OCI-LY3 (cell line): Measurements from ENCODE around the gene GNAS-AS1.

Experiments used
- H2AFZ ChIP-seq: fragments of 200-600, 300-600 bp; shearing (Covaris generic); 2 replicates; pipeline ENCODE4 v1.6.0; 2014; ENCODE audit warnings: antibody characterized with exemption, low read depth, low read length
- H3K27ac ChIP-seq: fragments of 200-600, 300-600 bp; sonication (generic); 2 replicates; pipeline ENCODE4 v1.5.1; 2014; ENCODE audit warnings: mild to moderate bottlenecking, low read length, moderate library complexity, mixed read lengths
- H3K27me3 ChIP-seq: fragments of 200-600, 300-600 bp; sonication (generic); 2 replicates; pipeline ENCODE4 v1.6.1; 2014; ENCODE audit warnings: low read depth, low read length, mixed read lengths
- H3K36me3 ChIP-seq: fragments of 200-600, 300-600 bp; sonication (generic); replicated peaks from 2 replicates; pipeline ENCODE3; 2014; ENCODE audit warnings: low read depth, low read length, mixed read lengths
- H3K4me1 ChIP-seq: fragments of 300-600, 200-600 bp; sonication (generic); 2 replicates; pipeline ENCODE4 v1.6.1; 2014; ENCODE audit warnings: low read length, mixed read lengths
- H3K4me2 ChIP-seq: fragments of 200-600, 300-600 bp; sonication (generic); 2 replicates; pipeline ENCODE4 v1.6.1; 2014; ENCODE audit warnings: low read length, mixed read lengths
- H3K4me3 ChIP-seq: fragments of 300-600, 200-600 bp; sonication (generic); 2 replicates; pipeline ENCODE4 v1.5.1; 2014; ENCODE audit warnings: antibody characterized with exemption, mild to moderate bottlenecking, low read length, moderate library complexity
- H3K79me2 ChIP-seq: fragments of 300-600, 200-600 bp; shearing (Covaris generic); 2 replicates; pipeline ENCODE4 v1.6.1; 2014; ENCODE audit warnings: mild to moderate bottlenecking, low read length, mixed read lengths
- H3K9ac ChIP-seq: fragments of 300-600, 200-600 bp; shearing (Covaris generic); 2 replicates; pipeline ENCODE4 v1.6.0; 2014; ENCODE audit warnings: mild to moderate bottlenecking, low read length, moderate library complexity
- H3K9me3 ChIP-seq: fragments of 200-600, 300-600 bp; shearing (Covaris generic); 2 replicates; pipeline ENCODE4 v1.6.1; 2014; ENCODE audit warnings: low read length, mixed read lengths; ENCODE audit not compliant: insufficient read depth
- H4K20me1 ChIP-seq: fragments of 200-600, 300-600 bp; sonication (generic); 2 replicates; pipeline ENCODE4 v1.6.1; 2016; ENCODE audit warnings: low read length, mixed read lengths; ENCODE audit not compliant: insufficient read depth
- EZH2phosphoT487 ChIP-seq: fragments of 200-600 bp; shearing (Covaris generic); IDR thresholded peaks from 2 replicates; pipeline ENCODE4 v1.6.1; 2018; ENCODE audit warnings: antibody characterized with exemption, mixed run types, low read depth
- TF ChIP-seq, protein P1 (sequence below): fragments of 200-600, 300-600 bp; sonication (generic); IDR thresholded peaks from 2 replicates; pipeline ENCODE4 v1.5.1; 2014; ENCODE audit warnings: antibody characterized with exemption, low read length, low read depth

GNAS-AS1 gene

DNA sequence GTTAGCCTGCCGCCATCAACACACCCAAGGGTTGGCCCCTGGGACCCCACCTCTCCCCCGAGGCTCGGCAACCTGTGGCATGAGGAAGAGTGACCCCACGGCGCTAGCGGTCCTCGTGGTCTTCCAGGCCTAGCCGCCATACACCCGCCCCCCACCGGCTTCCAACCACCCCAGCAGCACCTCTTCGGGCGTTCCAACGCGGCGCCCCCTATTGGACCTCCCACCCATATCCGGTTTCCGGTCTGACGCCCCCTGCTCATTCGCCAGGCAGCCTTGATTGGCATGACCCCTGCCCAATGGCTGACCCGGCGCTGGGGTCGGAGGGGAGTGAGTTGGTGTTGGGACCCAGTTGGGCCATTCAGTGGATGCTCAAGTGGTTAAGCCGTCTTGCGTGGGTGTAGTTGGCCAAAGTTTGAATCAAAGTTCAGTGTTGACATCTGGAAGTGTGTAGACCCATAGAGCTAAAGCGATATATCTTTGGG is at the start of gene GNAS-AS1:
Gene GNAS-AS1, minus strand, starts transcription at position 210 of the 482 bp plus-strand sequence.
- peaks cover 2% of the 10 kb centered on the region for H3K36me3 ChIP-seq
- peaks cover 14% of the 10 kb centered on the region; the same call in 1 of the 2 replicates for H3K27me3 ChIP-seq
- no peaks in the 10 kb centered on the region for H4K20me1 ChIP-seq
- H3K79me2 ChIP-seq, result peaks cover 32% of the 10 kb centered on the region
- H2AFZ ChIP-seq, result peak within 1 kb of the TSS; percentile 69; the same call in 1 of the 2 replicates
- TF ChIP-seq EZH2phosphoT487, result no peak
- TF ChIP-seq, protein P1, sequence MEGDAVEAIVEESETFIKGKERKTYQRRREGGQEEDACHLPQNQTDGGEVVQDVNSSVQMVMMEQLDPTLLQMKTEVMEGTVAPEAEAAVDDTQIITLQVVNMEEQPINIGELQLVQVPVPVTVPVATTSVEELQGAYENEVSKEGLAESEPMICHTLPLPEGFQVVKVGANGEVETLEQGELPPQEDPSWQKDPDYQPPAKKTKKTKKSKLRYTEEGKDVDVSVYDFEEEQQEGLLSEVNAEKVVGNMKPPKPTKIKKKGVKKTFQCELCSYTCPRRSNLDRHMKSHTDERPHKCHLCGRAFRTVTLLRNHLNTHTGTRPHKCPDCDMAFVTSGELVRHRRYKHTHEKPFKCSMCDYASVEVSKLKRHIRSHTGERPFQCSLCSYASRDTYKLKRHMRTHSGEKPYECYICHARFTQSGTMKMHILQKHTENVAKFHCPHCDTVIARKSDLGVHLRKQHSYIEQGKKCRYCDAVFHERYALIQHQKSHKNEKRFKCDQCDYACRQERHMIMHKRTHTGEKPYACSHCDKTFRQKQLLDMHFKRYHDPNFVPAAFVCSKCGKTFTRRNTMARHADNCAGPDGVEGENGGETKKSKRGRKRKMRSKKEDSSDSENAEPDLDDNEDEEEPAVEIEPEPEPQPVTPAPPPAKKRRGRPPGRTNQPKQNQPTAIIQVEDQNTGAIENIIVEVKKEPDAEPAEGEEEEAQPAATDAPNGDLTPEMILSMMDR, result no peak
- peak within 1 kb of the TSS; percentile 66 for H3K9ac ChIP-seq
- H3K4me3 ChIP-seq, result peak within 1 kb of the TSS; percentile 83
- H3K9me3 ChIP-seq, result no peaks in the 10 kb centered on the region
- no peak within 1 kb of the TSS for H3K27ac ChIP-seq
- peaks cover 4% of the 10 kb centered on the region for H3K4me1 ChIP-seq
- peak within 1 kb of the TSS; percentile 60 for H3K4me2 ChIP-seq

DNA sequence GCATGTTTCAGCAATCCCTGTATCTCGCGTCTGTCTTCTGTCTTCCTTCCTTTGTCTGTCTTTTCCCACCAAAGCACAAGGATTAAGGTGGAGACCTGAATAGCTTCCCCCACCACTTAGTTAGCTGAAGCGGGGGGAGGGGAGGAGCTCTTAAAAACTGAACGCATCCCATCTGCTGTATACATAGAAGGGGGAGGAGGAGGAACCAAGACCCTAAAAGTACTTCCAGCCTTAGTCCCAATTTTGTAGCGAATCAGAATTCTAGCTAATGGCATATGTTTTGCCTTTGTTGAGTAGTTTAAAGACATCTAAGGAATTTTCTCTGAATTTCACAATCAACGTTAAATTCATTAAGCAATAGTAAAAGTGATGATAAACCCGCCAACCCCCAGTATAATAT is 49.7 kb upstream of the GNAS-AS1 start:
- Histone ChIP-seq H4K20me1 (peaks cover 82% of the 10 kb centered on the region), H2AFZ (no peak overlapping the region), H3K27me3 (no peaks in the 10 kb centered on the region), H3K9me3 (no peaks in the 10 kb centered on the region), H3K27ac (no peak overlapping the region), H3K9ac (no peak overlapping the region), H3K79me2 (peaks cover 94% of the 10 kb centered on the region), H3K4me3 (no peak overlapping the region), H3K4me2 (no peak overlapping the region), H3K4me1 (peaks cover 17% of the 10 kb centered on the region), H3K36me3 (peaks cover 92% of the 10 kb centered on the region)
- TF ChIP-seq, protein P1, result no peak
- no peak for TF ChIP-seq EZH2phosphoT487

DNA sequence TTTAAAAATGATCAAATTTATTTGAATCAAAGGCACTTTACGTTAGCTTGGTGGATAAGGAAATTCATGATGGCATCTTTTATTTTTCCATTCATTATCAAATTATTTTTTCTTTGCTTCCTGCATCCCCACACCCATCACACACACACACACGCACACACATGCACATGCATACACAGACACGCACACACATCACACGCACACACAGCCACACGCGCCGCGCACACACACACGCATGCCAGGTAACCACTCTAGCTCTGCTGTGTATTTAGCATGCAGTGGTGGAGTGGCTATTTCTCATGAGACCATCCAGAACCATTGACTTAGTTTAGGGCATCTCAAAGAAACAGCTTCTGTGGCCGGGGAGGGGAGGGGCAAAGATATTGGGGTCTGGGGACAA is 48.8 kb upstream of the GNAS-AS1 start:
- H3K4me3 ChIP-seq, result no peak overlapping the region
- peaks cover 95% of the 10 kb centered on the region for H3K79me2 ChIP-seq
- H4K20me1 ChIP-seq, result peaks cover 91% of the 10 kb centered on the region
- H3K4me1 ChIP-seq, result peaks cover 18% of the 10 kb centered on the region
- H3K4me2 ChIP-seq, result no peak overlapping the region
- no peaks in the 10 kb centered on the region for H3K27me3 ChIP-seq
- H3K9ac ChIP-seq, result no peak overlapping the region
- no peak for TF ChIP-seq EZH2phosphoT487
- H3K27ac ChIP-seq, result no peak overlapping the region
- H2AFZ ChIP-seq, result no peak overlapping the region
- H3K9me3 ChIP-seq, result no peaks in the 10 kb centered on the region
- peaks cover 86% of the 10 kb centered on the region for H3K36me3 ChIP-seq

DNA sequence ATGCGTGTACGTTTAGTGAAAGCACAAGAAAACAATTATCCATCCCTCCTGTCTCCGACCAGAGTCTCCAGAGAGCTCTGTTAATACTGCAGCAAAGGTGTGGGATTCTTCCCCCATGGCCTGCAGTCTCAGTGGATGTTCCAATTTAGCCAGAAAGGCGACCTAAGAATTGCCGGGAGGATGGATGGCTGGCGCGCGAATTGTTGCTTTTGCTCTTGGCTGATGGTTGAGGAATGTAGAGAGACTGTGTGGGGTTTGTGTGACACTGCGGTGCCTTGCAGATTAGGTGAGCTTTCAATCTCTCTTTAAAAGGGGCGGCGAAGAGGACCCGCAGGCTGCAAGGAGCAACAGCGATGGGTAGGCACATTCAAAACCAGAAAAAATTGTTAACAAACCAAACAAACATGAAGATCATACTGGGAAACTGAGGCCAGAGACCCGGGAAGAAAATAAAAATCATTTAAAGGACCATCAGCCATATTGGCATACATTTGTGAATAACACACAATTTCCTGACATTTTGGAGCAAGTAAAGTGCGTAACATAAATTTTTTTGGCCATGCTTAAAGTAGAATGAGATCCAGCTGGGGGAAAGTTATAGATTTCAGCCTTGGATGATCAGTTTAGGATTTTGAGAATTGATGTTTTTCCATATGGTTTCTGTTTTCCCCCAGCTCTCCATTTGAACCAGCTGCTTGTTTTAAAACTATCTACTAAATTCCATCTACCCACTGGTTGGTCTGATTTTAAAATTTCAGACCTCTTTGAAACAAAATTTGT is 48.1 kb upstream of the GNAS-AS1 start:
- no peak for TF ChIP-seq EZH2phosphoT487
- TF ChIP-seq, protein P1, result no peak
- H3K27ac ChIP-seq, result no peak overlapping the region
- H3K9ac ChIP-seq, result no peak overlapping the region
- peaks cover 81% of the 10 kb centered on the region for H3K36me3 ChIP-seq
- no peak overlapping the region for H3K4me2 ChIP-seq
- H3K79me2 ChIP-seq, result peaks cover 99% of the 10 kb centered on the region
- H3K4me3 ChIP-seq, result no peak overlapping the region
- no peaks in the 10 kb centered on the region for H3K27me3 ChIP-seq
- H3K9me3 ChIP-seq, result no peaks in the 10 kb centered on the region
- peaks cover 25% of the 10 kb centered on the region for H3K4me1 ChIP-seq
- peaks cover 98% of the 10 kb centered on the region for H4K20me1 ChIP-seq
- H2AFZ ChIP-seq, result no peak overlapping the region
